NCI-H510A treated with DMSO at 0.1 percent for 48 hours (cell line): ENCODE measurements around the gene TMEM178B.
"Not testable (repeated sequence)": the region's sequence is repeated elsewhere in the genome, so short reads cannot be mapped to it uniquely, and the experiment has no call there.

Experiments
- DNase-seq: peaks from one replicate; lab custom pipeline; 2025; lab: John Stamatoyannopoulos, UW

Gene TMEM178B

DNA sequence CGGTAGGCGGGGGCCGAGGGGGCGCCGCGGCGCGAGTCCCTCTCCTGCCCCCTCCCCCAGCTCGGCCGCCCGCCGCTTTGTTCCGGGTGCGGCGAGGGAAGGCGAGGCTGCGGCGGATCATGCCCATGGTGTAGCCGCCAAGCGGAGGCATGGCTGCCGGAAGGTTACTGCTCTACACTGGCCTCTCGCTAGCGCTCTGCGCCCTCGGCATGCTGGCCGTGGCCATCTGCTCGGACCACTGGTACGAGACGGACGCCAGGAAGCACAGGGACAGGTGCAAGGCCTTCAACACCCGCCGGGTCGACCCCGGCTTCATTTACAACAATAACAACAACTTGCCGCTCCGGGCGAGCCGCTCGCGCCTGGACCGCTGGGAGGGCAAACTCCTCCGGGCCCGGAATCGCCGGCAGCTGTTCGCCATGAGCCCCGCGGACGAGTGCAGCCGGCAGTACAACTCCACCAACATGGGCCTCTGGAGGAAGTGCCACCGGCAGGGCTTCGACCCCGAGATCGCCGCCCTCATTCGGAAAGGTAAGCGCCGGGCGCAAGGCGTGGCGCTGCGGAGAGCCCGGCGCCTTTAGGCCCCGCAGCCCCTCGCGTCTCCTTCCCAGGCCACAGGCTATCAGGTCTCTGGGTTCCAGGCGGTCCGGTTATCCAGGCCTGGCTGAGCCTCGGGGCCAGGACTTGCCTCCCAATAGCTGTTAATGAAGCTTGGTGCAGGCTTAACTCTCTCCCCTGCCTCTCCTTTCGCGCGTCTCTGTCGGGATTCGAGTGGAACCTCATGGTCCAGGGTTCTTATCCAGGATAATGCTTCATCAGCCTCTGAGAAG is 513 bp downstream of the TMEM178B start:
- DNase-seq: peak; percentile 33

- DNase-seq: no peak
Measured at GRCh38 chr7:141074997-141075396, 1.1 kb downstream of the TMEM178B start.

DNA sequence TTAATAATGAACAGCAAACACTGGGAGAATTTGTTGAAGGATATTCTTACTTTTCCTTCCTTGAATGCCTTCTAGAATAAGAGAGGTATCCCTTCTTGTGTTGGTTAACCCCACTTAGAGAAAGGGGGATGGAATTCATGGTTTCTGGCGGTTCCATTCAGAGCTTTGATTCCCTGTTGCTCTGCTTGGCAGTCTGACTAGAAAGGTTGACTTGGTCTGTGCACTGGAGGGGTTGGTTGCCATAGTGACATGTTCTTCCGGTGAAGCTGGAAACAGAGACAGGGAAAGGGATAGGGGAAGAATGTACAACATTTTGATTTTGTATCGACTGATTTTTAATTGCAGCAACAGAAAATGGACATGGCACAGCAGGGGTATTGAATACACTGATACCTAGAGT is 2.5 kb downstream of the TMEM178B start:
- peak; percentile 22 for DNase-seq

DNA sequence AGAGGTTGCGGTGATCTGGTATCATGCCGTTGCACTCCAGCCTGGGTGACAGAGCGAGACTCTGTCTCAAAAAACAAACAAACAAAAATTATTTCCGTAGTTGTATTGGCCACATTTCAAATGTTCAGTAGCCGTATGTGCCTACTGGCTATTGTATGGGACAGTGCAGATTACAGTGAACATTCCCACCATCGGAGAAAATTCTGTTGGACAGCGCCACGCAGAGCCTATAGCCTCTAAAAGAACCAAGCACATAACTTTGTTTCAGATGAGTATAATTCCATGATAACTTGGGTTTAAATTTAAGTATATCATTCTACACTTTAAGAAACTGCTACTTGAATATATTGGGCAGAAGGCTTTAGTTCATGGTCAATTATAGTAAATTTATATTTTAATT is 5.4 kb downstream of the TMEM178B start:
- DNase-seq: no peak

GRCh38 chr7:141089490-141089889 is 15.6 kb downstream of the TMEM178B start:
- not testable (repeated sequence) for DNase-seq

- DNase-seq: no peak
Measured at GRCh38 chr7:141094336-141095070, 20.6 kb downstream of the TMEM178B start.

GRCh38 chr7:141097430-141097829 is 23.6 kb downstream of the TMEM178B start:
- no peak for DNase-seq

DNA sequence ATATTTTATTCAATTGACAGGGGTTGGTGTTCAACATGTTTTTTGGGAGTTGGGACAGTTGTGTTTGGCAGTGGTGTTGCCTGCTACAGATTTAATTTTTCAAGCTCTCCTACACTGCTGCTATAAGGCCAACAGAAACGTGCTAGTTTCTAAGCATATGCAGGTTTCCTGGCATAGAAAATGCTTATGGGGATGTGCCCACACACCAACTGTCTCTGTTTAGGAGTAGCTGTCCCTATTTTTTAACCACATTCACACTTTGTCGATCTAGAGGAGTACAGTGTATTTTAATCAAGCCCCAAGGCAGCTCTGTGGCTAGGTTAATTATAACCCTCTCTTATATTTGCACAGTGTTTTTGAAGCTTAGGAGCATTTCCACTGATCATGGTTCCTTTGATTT is 28.6 kb downstream of the TMEM178B start:
- no peak for DNase-seq

DNA sequence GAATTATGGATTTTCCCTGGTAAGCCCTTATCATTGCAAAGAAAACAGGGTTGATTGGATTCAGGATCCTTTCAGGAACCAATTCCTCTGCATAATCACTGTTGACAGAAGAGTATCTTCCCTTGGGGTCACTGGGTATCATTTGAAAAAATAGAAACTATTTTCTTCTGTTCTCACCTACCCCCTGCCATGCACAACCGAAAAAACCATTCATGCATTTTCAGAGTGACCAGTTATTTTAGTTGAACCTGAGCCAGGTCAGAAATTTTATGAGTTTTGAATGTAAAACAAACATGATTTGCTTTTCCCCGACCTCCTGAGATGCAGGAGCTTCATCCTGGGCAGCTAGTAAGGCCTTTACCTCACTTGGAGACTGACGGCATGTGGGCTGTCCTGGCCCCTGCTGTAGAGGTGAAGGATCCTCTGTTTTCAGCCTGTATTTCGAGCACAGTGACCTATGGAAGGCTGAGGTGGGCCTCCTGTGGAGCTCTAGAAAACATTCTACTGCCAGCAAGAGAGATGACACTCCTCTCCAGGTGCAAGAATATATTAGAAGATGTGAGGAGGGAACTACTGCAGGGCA is 30.1 kb downstream of the TMEM178B start:
- no peak for DNase-seq

DNA sequence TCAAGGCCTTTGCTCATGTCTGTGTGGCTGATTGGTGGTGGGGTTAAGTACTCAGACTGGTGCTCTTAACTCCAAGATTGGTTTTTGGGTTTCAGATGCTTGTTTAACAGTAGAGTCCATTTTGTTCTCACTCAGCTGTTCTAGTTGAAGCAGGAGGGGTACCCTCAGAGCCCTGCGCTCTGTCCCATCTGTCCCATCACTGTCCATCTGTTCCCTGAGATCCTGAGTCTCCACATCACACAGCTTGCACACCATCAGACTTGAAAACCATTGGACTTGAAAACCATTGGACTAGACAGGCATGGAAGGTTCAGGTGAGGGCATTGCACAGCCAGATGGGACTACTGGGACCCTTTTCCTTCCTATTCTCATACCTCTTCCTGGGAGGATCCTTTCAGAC is 39.3 kb downstream of the TMEM178B start:
- no peak for DNase-seq

DNA sequence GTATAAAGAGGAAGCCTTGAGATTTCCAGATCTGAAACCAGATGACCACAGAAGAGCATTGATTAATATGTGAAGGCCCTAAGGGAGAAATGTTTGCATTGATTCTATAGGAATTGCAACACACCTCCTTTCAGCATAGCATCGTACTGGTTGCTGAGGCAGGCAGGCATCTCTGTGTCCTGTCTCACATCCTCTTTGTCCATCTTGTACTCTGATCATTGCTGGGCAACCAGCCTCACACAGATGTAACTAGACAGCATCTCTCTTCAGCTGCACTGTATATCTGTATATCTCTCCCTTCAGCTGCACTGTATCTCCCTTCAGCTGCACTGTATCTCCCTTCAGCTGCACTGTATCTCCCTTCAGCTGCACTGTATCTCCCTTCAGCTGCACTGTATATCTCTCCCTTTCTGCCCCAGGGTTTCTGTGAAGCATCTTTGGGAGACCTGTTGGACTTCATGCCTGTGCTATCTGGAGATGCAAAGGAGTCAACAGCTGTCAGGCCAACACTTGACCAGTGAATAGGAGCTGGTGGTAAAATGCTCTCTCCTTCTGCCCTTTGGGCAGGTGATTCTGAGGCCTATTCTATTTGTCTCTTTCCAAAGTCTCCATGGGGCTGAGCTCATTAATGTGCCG is 40.3 kb downstream of the TMEM178B start:
- DNase-seq: no peak

- DNase-seq: peak; percentile 74
Measured at GRCh38 chr7:141115965-141116364, 42.1 kb downstream of the TMEM178B start.

DNA sequence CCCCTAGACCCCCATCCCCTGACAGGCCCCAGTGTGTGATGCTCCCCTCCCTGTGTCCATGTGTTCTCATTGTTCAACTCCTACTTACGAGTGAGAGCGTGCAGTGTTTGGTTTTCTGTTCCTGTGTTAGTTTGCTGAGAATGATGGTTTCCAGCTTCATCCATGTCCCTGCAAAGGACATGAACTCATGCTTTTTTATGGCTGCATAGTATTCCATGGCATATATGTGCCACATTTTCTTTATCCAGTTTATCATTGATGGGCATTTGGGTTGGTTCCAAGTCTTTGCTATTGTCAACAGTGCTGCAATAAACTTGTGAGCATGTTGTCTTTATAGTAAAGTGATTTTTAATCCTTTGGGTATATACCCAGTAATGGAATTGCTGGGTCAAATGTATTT is 42.8 kb downstream of the TMEM178B start:
- DNase-seq: not testable (repeated sequence)

GRCh38 chr7:141118767-141119166 is 44.9 kb downstream of the TMEM178B start:
- no peak for DNase-seq

GRCh38 chr7:141119187-141119586 is 45.3 kb downstream of the TMEM178B start:
- no peak for DNase-seq

GRCh38 chr7:141122736-141123135 is 48.9 kb downstream of the TMEM178B start:
- DNase-seq: no peak

DNA sequence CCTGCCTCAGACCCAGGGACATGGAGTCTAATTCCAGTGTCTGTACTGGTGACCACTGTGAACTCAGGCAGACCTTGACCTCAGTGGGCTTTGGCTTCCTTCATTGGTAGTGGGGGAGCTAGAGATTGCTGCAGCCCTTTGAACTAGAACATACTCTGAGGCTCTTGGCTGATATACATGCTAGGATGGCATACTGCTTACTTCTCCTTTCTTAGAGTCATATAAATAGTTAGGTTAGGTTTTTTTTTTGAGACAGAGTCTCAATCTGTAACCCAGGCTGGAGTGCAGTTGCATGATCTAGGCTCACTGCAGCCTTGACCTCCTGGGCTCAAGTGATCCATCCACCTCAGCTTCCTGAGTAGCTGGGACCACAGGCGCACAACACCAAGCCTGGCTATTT is 49.7 kb downstream of the TMEM178B start:
- no peak for DNase-seq

DNA sequence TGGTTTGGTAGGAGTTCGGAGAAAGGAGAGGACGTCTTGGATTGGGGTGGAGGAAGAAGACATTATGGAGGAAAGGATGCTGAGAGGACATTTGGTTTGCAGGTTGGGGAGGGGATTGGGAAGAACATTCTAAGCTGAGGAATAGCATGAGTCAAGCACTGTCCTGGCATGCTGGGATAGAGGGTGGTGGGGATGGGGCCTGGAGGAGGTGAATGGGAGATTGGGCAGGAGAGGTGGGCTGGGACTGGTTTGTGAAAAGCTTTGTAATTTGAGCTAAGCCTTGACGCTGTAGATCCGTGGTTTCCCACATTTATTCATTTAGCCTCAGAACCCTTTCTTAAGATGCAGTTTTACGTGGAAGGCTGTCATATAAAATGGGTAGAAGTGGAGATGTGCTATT is 52.2 kb downstream of the TMEM178B start:
- DNase-seq: no peak

- DNase-seq: no peak
Measured at GRCh38 chr7:141128506-141128905, 54.6 kb downstream of the TMEM178B start.

DNA sequence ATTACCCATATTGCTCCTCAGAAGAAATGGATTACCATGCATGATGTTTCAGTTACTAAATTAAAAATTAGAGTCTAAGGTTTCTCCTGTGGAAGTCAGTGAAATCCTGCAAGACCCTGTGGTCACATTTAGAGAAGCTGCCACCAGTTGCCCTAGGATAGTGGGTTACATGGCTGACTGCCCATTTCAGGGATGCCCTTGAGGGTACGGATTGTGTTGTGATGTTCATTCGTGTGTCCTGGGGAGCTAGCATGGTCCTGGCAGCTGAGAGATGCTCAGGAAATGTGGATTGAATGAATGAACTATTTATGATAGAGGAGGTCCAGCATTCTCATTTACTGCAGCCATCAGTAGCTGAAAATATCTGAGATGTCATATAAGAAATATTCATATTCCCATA is 55.1 kb downstream of the TMEM178B start:
- DNase-seq: no peak

- no peak for DNase-seq
Measured at GRCh38 chr7:141132671-141133070, 58.8 kb downstream of the TMEM178B start.

DNA sequence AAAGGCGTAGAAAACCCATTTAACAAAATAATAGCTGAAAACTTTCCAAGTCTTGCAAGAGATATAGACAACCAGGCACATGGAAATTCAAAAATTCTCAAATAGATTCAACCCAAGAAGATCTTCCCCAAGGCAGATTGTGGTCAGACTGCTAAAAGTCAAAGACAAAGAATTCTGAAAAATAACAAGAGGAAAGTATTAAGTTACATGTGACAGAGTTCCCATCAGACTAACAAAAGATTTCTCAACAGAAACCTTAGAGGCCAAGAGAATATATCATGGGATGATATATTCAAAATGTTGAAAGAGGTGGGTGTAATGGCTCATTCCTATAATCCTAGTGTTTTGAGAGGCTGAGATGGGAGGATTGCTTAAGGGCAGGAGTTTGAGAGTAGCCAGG is 59.8 kb downstream of the TMEM178B start:
- DNase-seq: no peak

DNA sequence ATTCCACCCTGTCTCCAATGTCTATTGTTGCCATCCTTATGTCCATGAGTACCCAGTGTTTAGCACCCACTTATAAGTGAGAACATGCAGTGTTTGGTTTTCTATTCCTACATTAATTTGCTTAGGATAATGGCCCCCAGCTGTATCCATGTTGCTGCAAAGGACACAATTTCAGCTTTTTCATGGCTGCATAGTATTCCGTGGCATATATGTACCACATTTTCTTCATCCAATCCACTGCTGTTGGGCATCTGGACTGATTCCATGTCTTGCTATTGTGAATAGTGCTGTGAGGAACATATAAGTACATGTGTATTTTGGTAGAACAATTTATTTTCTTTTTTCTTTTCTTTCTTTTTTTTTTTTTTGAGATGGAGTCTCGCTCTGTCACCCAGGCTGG is 68.2 kb downstream of the TMEM178B start:
- no peak for DNase-seq
